Immature natural killer cell (primary cell): Measurements from ENCODE around the gene CLCC1. TPM values are rescaled to one million over a fixed set of nuclear protein-coding genes. Genes with fewer than 3 reads are reported as not detected.
"Not testable (repeated sequence)": the region's sequence is repeated elsewhere in the genome, so short reads cannot be mapped to it uniquely, and the experiment has no call there.

ENCODE experiments used
- DNase-seq, 3 donors: peaks; one replicate each; pipeline ENCODE4 v3.0.0; 2022; ENCODE audit warnings: mixed read lengths in 1 of 3
- H3K27ac Mint-ChIP-seq, 6 donors: one replicate each; pipeline ENCODE4 v1.8.0; 2020; ENCODE audit warnings: mixed read lengths in 6 of 6, mild to moderate bottlenecking in 5 of 6, inconsistent platforms in 4 of 6, moderate library complexity in 3 of 6
- H3K27me3 Mint-ChIP-seq, 3 donors: one replicate each; pipeline ENCODE4 v1.8.0; 2020 to 2021; ENCODE audit warnings: low read depth in 3 of 3, mild to moderate bottlenecking in 3 of 3, mixed read lengths in 3 of 3, moderate library complexity in 3 of 3, inconsistent platforms in 1 of 3
- H3K36me3 Mint-ChIP-seq, 3 donors: one replicate each; pipeline ENCODE4 v1.8.0; 2020; ENCODE audit warnings: mixed read lengths in 3 of 3, inconsistent platforms in 2 of 3, mild to moderate bottlenecking in 2 of 3
- H3K4me1 Mint-ChIP-seq, 2 donors: one replicate each; pipeline ENCODE4 v1.8.0; 2020; ENCODE audit warnings: inconsistent platforms in 2 of 2, mild to moderate bottlenecking in 2 of 2, mixed read lengths in 2 of 2, moderate library complexity in 1 of 2
- H3K4me3 Mint-ChIP-seq, 5 donors: one replicate each; pipeline ENCODE4 v1.8.0; 2020; ENCODE audit warnings: mild to moderate bottlenecking in 5 of 5, mixed read lengths in 5 of 5, inconsistent platforms in 3 of 5, moderate library complexity in 3 of 5
- H3K9me3 Mint-ChIP-seq, 6 donors: one replicate each; pipeline ENCODE4 v1.8.0; 2020; ENCODE audit warnings: mild to moderate bottlenecking in 6 of 6, mixed read lengths in 6 of 6, inconsistent platforms in 4 of 6, moderate library complexity in 3 of 6
- polyA plus RNA-seq, 3 donors: library from polyadenylated mRNA; unstranded; fragments of 300-500 nt; fragmentation: Illumina TruSeq; gene quantifications; one replicate each; pipeline ENCODE4 v1.2.3, GENCODE V29; 2021

Gene CLCC1
- polyA plus RNA-seq, result 10 to 100 TPM in 2 of 3 donors, 1 to 10 TPM in 1; 9.8 to 13.4 (median 10.7) TPM

DNA sequence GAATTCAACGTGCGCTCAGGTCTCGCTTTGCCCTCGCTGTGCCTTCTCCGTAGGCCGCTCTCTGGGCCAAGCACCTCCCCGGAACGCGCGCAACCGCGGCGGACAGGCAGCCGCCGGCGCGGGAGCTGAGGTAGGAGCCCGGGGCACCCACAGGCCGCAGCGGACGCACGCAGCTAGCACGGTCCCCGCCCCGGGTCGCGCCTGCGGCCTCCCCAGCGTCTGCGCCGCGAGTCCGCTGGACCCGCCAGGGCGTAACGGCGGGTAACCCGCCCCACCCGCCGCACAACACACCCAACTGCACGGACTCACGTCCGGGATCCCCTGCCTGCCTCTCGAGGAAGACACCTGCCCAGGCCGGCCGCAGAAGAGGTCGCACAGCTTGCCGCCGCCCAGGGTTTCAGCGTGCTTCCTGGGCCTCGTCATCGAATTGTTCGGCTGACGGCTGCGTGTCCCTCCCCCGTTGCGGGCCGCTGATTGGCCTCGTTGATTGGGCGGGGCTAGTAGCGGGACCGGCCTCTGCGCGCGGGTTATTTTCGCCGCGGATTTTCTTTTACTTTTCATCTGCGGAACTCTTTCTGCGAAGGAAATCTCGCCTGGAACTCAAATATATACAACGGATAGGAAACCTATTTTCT, at the start of gene CLCC1:
TSS of gene CLCC1 (minus strand) at position 433 of the 635 bp plus-strand sequence. CDS start 13,047 bp downstream, outside the sequence.
- Mint-ChIP-seq H3K4me1 (peaks cover 26 to 33% of the 10 kb centered on the region in 2 donors), H3K36me3 (peaks cover 8 to 19% (median 19%) of the 10 kb centered on the region in 3 donors), H3K27ac (peak within 1 kb of the TSS; percentile 89 to 97 (median 93)), H3K27me3 (peaks cover 10 to 29% (median 27%) of the 10 kb centered on the region in 3 donors), H3K4me3 (peak within 1 kb of the TSS; percentile 87 to 90 (median 88)), H3K9me3 (no peaks in the 10 kb centered on the region)
- DNase-seq, result peak; percentile 96 to 97 (median 97)

GRCh38 chr1:109011335-109011734, 48.1 kb upstream of the CLCC1 start:
- Mint-ChIP-seq H3K36me3 (peaks cover 13 to 28% (median 21%) of the 10 kb centered on the region in 3 donors), H3K27me3 (no peaks in the 10 kb centered on the region), H3K9me3 (peaks cover 0 to 4% (median 0%) of the 10 kb centered on the region in 6 donors), H3K4me1 (no peaks in the 10 kb centered on the region), H3K27ac (no peak overlapping the region), H3K4me3 (no peak overlapping the region)
- no peak for DNase-seq

DNA sequence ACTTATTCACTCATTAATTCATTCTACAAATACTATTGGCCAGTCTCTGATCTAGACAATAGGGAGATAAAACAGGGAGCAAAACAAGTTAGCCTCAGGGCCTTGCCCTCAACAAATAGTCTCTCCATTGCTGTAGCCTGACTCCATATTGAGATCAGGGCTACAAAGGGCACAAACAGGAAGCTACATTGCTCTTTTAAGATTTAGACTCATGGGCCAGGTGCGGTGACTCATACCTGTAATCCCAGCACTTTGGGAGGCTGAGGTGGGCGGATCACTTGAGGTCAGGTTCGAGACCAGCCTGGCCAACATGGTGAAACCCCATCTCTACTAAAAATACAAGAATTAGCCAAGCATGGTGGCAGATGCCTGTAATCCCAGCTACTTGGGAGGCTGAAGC, 33.3 kb upstream of the CLCC1 start:
- H3K4me1 Mint-ChIP-seq, H3K4me3 Mint-ChIP-seq, H3K27ac Mint-ChIP-seq, H3K9me3 Mint-ChIP-seq, H3K27me3 Mint-ChIP-seq, DNase-seq: not testable (repeated sequence)
- H3K36me3 Mint-ChIP-seq, result peaks cover 34 to 57% (median 39%) of the 10 kb centered on the region in 3 donors

DNA sequence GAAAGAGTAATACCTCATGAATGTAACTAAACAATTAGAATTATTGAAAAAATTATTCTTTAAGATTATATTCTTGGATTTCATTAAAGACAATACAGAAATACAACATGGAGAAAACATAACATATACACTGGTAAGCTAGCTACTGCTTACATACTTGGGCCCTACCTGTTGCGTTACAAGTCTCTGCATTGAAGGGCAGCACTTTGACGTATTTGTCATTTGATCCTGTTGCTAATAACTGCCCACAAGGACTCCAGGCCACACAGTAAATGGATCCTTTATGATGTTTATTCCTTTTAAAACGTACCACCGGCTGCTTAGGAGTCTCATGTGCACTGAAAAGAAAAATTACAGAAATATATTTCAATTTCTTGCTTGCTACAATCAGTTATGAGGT, 19.8 kb upstream of the CLCC1 start:
- Mint-ChIP-seq H3K4me3 (no peak overlapping the region), H3K27ac (no peak overlapping the region), H3K4me1 (no peaks in the 10 kb centered on the region), H3K36me3 (peaks cover 21 to 39% (median 25%) of the 10 kb centered on the region in 3 donors), H3K9me3 (no peaks in the 10 kb centered on the region), H3K27me3 (peaks cover 0 to 3% (median 0%) of the 10 kb centered on the region in 3 donors)
- no peak for DNase-seq

DNA sequence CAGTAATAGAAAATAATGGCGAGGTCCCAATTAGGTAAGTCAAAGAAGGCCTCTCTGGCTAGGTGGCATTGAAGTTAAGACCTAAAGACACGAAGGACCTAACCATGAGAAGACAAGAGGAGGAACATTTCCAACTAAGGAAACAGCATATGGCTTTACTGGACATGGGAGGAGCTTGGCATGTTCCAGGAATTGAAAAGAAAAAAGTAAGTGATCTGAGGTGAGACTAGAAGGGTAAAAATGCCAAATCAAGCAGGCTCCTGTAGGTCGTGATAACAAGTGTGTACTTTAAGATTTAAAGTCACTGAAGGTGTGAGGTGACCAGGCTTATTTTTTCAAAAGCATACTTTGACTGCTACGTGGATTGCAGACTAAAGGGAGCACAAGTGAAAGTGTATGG, 13.4 kb upstream of the CLCC1 start:
- Mint-ChIP-seq H3K27me3 (peaks cover 0 to 3% (median 0%) of the 10 kb centered on the region in 3 donors), H3K27ac (peak overlapping the region in 1 of 6 donors; percentile 2), H3K36me3 (peaks cover 22 to 54% (median 44%) of the 10 kb centered on the region in 3 donors), H3K4me3 (no peak overlapping the region), H3K9me3 (no peaks in the 10 kb centered on the region), H3K4me1 (no peaks in the 10 kb centered on the region)
- no peak for DNase-seq

- H3K27me3 Mint-ChIP-seq, result no peaks in the 10 kb centered on the region
- no peak for DNase-seq
- H3K9me3 Mint-ChIP-seq, result no peaks in the 10 kb centered on the region
- H3K36me3 Mint-ChIP-seq, result peaks cover 12 to 52% (median 38%) of the 10 kb centered on the region in 3 donors
- H3K27ac Mint-ChIP-seq, result no peak overlapping the region
- H3K4me1 Mint-ChIP-seq, result no peaks in the 10 kb centered on the region
- no peak overlapping the region for H3K4me3 Mint-ChIP-seq
Measured at GRCh38 chr1:108972951-108973350, 9.7 kb upstream of the CLCC1 start.

DNA sequence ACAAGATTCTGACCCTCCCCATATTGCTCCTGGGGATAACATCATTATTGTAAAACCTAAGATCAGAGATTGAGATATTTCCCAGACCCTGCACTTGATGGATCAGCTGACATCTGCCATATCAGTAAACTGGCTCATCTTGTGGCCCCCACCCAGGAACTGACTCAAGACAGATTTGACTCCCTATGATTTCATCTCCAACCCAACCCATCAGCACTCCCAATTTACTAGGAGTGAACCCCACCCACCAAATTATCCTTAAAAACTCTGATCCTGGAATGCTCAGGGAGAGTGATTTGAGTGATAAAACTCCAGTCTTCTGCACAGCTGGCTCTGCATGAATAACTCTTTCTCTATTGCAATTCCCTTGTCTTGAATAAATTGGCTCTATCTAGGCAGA, 6.1 kb upstream of the CLCC1 start:
- H3K4me3 Mint-ChIP-seq, result no peak overlapping the region
- H3K27ac Mint-ChIP-seq, result no peak overlapping the region
- H3K36me3 Mint-ChIP-seq, result peaks cover 0 to 40% (median 34%) of the 10 kb centered on the region in 3 donors
- no peaks in the 10 kb centered on the region for H3K9me3 Mint-ChIP-seq
- H3K27me3 Mint-ChIP-seq, result peaks cover 0 to 8% (median 0%) of the 10 kb centered on the region in 3 donors
- DNase-seq, result no peak
- peaks cover 0 to 2% of the 10 kb centered on the region in 2 donors for H3K4me1 Mint-ChIP-seq

- peaks cover 10 to 29% (median 27%) of the 10 kb centered on the region in 3 donors for H3K27me3 Mint-ChIP-seq
- peaks cover 30 to 37% of the 10 kb centered on the region in 2 donors for H3K4me1 Mint-ChIP-seq
- peaks cover 10 to 20% (median 20%) of the 10 kb centered on the region in 3 donors for H3K36me3 Mint-ChIP-seq
- peak overlapping the region; percentile 87 to 90 (median 88) for H3K4me3 Mint-ChIP-seq
- peak overlapping the region; percentile 53 to 97 (median 93) for H3K27ac Mint-ChIP-seq
- no peaks in the 10 kb centered on the region for H3K9me3 Mint-ChIP-seq
- no peak for DNase-seq
Measured at GRCh38 chr1:108962681-108963051, 618 bp downstream of the CLCC1 start.

DNA sequence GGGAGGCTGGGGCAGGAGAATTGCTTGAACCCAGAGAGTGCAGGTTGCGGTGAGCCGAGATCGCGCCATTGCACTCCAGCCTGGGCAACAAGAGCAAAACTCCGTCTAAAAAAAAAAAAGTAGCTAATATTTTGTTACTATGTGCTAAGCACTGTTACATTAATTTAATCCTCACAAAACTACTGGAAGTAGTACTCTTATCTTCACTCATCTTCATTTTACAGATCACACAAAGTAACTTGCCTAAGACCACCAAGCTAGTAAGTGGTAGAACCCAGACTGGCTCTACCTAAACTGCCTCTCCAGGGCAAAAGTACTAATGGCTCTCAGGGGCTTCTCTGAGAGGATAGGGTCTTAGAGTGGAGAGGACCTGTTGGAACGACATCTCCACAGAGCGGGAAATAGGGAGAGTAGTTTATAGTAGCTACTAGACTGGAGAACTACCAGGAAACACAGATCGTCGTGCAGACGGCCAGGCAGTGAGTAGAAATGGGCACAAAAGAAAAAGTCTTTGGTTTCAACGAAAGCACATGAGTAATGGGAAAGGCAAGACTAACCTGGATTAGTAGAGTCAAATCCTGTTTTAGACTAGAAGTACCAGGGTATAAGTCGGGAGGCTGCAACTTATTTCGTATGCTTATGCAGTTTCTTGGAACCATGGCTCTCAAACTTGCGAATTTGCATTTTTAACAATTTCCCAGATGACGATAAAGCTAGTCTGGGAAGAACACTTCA, 1.4 kb downstream of the CLCC1 start:
- Mint-ChIP-seq H3K4me1 (peaks cover 38 to 45% of the 10 kb centered on the region in 2 donors), H3K36me3 (peaks cover 14 to 22% (median 16%) of the 10 kb centered on the region in 3 donors), H3K9me3 (no peaks in the 10 kb centered on the region), H3K27ac (peak overlapping the region; percentile 53 to 97 (median 93)), H3K27me3 (peaks cover 10 to 29% (median 27%) of the 10 kb centered on the region in 3 donors), H3K4me3 (peak overlapping the region; percentile 87 to 90 (median 88))
- DNase-seq, result no peak

DNA sequence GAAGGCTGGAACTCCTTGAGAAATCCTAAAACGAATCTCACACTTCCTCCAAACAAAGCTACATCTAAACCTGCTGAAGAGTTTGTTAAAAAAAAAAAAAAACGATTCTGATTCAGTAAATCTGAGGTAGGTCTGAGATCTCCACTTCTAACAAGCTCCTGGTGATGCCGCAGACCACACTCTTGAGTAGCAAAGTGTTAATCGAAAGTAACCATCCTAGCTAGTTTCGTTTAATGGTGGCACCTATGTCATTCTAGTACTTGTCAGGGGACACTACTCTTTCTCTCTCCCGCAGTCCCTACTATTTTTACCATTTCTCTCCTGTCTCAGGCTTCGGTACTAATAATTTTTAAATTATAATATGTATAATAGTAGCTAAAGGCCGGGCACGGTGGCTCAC, 2.1 kb downstream of the CLCC1 start:
- H3K27ac Mint-ChIP-seq, result peak overlapping the region in 3 of 6 donors; percentile 22 to 93 (median 42)
- H3K4me3 Mint-ChIP-seq, result peak overlapping the region in 1 of 5 donors; percentile 41
- peaks cover 18 to 35% (median 34%) of the 10 kb centered on the region in 3 donors for H3K27me3 Mint-ChIP-seq
- H3K9me3 Mint-ChIP-seq, result peaks cover 0 to 4% (median 0%) of the 10 kb centered on the region in 6 donors
- peak in 1 of 3 donors; percentile 69 for DNase-seq
- peaks cover 14 to 22% (median 16%) of the 10 kb centered on the region in 3 donors for H3K36me3 Mint-ChIP-seq
- H3K4me1 Mint-ChIP-seq, result peaks cover 45 to 52% of the 10 kb centered on the region in 2 donors

- peaks cover 0 to 8% (median 0%) of the 10 kb centered on the region in 6 donors for H3K9me3 Mint-ChIP-seq
- H3K27ac Mint-ChIP-seq, result peak overlapping the region in 3 of 6 donors; percentile 4 to 62 (median 22)
- H3K36me3 Mint-ChIP-seq, result peaks cover 14 to 22% (median 16%) of the 10 kb centered on the region in 3 donors
- no peak for DNase-seq
- peaks cover 50 to 57% of the 10 kb centered on the region in 2 donors for H3K4me1 Mint-ChIP-seq
- H3K4me3 Mint-ChIP-seq, result peak overlapping the region in 2 of 5 donors; percentile 22 to 29
- H3K27me3 Mint-ChIP-seq, result peaks cover 21 to 39% (median 38%) of the 10 kb centered on the region in 3 donors
Measured at GRCh38 chr1:108960719-108961118, 2.6 kb downstream of the CLCC1 start.

DNA sequence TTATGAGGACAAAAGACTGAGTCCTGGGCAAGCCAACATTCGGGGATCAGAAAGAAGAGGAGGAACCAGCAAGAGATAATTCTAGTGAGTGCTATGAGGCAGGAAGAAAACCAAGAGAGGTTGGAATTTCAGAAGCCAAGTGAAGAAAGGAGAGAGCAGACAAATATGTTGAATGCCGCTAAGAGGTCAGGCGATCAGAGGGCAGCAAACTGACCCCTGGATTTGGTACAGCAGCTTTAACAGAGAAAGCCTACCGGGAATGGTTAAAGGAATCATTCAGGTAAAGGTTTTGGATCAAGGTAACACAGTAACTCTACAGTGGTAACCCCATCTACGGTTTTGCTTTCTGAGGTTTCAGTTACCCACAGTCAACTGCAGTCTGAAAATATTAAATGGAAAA, 5.4 kb downstream of the CLCC1 start:
- Mint-ChIP-seq H3K9me3 (peaks cover 0 to 8% (median 0%) of the 10 kb centered on the region in 6 donors), H3K27ac (peak overlapping the region in 5 of 6 donors; percentile 93 to 100 (median 97)), H3K36me3 (peaks cover 24 to 46% (median 25%) of the 10 kb centered on the region in 3 donors), H3K4me1 (peaks cover 41 to 65% of the 10 kb centered on the region in 2 donors), H3K4me3 (no peak overlapping the region), H3K27me3 (peaks cover 20 to 31% (median 29%) of the 10 kb centered on the region in 3 donors)
- no peak for DNase-seq

DNA sequence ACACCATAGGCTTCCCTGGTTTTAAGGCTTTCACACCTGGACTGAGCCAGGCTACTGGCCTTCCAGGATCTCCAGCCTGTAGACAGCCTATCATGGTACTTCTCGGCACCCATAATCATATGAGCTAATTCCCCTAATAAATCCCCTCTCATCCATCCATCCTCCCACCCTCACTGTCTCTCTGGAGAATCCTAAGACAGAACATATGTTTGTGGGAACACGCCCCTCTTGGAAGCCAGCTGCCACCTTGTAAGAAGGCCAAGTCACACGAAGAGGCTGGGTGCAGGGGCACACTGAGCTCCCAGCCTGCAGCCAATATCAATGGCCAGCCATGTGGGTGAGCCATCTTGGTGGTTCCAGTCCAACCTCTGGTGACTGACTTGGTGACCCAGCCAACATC, 7.4 kb downstream of the CLCC1 start:
- Mint-ChIP-seq H3K9me3 (peaks cover 0 to 8% (median 0%) of the 10 kb centered on the region in 6 donors), H3K4me1 (peaks cover 30 to 52% of the 10 kb centered on the region in 2 donors), H3K4me3 (peak overlapping the region in 3 of 5 donors; percentile 8 to 85 (median 77)), H3K36me3 (peaks cover 24 to 46% (median 25%) of the 10 kb centered on the region in 3 donors), H3K27me3 (peaks cover 13 to 18% (median 17%) of the 10 kb centered on the region in 3 donors), H3K27ac (peak overlapping the region; percentile 91 to 100 (median 96))
- no peak for DNase-seq
